GM18499 (cell line): ENCODE measurements around the gene LGSN.
"Not testable (repeated sequence)": the region's sequence is repeated elsewhere in the genome, so short reads cannot be mapped to it uniquely, and the experiment has no call there.

ENCODE experiments used
- ATAC-seq: cut with Tn5 transposase; IDR thresholded peaks from one replicate; pipeline ENCODE4 v1.9.1; 2021; ENCODE audit warnings: moderate number of reproducible peaks; ENCODE audit not compliant: insufficient read depth, unreplicated experiment

LGSN gene

GRCh38 chr6:63307581-63308246 lies 12.1 kb downstream of the LGSN start:
- peak; percentile 80 for ATAC-seq

- ATAC-seq: no peak
Measured at GRCh38 chr6:63306420-63306819, 13.4 kb downstream of the LGSN start.

GRCh38 chr6:63305277-63305676 lies 14.5 kb downstream of the LGSN start:
- ATAC-seq: no peak

- ATAC-seq: no peak
Measured at GRCh38 chr6:63303476-63303875, 16.3 kb downstream of the LGSN start.

- no peak for ATAC-seq
Measured at GRCh38 chr6:63299667-63300066, 20.1 kb downstream of the LGSN start.

GRCh38 chr6:63295553-63296194 lies 24.1 kb downstream of the LGSN start:
- ATAC-seq: no peak

- ATAC-seq: no peak
Measured at GRCh38 chr6:63290492-63291058, 29.2 kb downstream of the LGSN start.

GRCh38 chr6:63289269-63289872 lies 30.4 kb downstream of the LGSN start:
- no peak for ATAC-seq

GRCh38 chr6:63280639-63281180 lies 39.1 kb downstream of the LGSN start:
- no peak for ATAC-seq

- no peak for ATAC-seq
Measured at GRCh38 chr6:63278916-63279315, 40.9 kb downstream of the LGSN start.

- ATAC-seq: no peak
Measured at GRCh38 chr6:63275953-63276352, 43.8 kb downstream of the LGSN start.

GRCh38 chr6:63274795-63275430 lies 44.9 kb downstream of the LGSN start:
- not testable (repeated sequence) for ATAC-seq

GRCh38 chr6:63272397-63272796 lies 47.4 kb downstream of the LGSN start:
- no peak for ATAC-seq

GRCh38 chr6:63269470-63269869 lies 50.3 kb downstream of the LGSN start:
- ATAC-seq: no peak

GRCh38 chr6:63268574-63268973 lies 51.2 kb downstream of the LGSN start:
- ATAC-seq: peak; percentile 76

- no peak for ATAC-seq
Measured at GRCh38 chr6:63267828-63268227, 52.0 kb downstream of the LGSN start.

GRCh38 chr6:63267046-63267445 lies 52.7 kb downstream of the LGSN start:
- ATAC-seq: no peak

GRCh38 chr6:63263444-63263843 lies 56.3 kb downstream of the LGSN start:
- ATAC-seq: no peak

- no peak for ATAC-seq
Measured at GRCh38 chr6:63261820-63262219, 58.0 kb downstream of the LGSN start.

GRCh38 chr6:63259153-63259552 lies 60.6 kb downstream of the LGSN start:
- no peak for ATAC-seq
